HL-60 (cell line): ENCODE results near the gene FLYWCH1.

Experiments used
- DNase-seq, 2 experiments: peaks; one replicate each; pipeline ENCODE4 v3.0.0-alpha.2; 2010 to 2020; ENCODE audit warnings: low read depth in 1 of 2, low spot score in 1 of 2
- H3K27ac ChIP-seq: fragments of 250-450 bp; sonication (Bioruptor Pico); replicated peaks from 2 replicates; pipeline ENCODE4 v1.5.1; 2020; ENCODE audit warnings: mild to moderate bottlenecking, moderate library complexity
- H3K27me3 ChIP-seq: fragments of 250-450 bp; sonication (Bioruptor Pico); 2 replicates; pipeline ENCODE4 v1.5.1; 2021; ENCODE audit warnings: mild to moderate bottlenecking, moderate library complexity; ENCODE audit not compliant: insufficient read depth, poor library complexity, severe bottlenecking
- H3K4me3 ChIP-seq: replicated peaks from 2 replicates; pipeline ENCODE4 v1.5.1; 2011; ENCODE audit warnings: mild to moderate bottlenecking, control low read depth, low read length; ENCODE audit not compliant: insufficient read depth
- CTCF ChIP-seq: IDR thresholded peaks from one replicate; pipeline ENCODE4 v1.5.1; 2011; ENCODE audit warnings: low read length, control low read depth, inconsistent platforms; ENCODE audit not compliant: insufficient read depth
- GABPA ChIP-seq: IDR thresholded peaks from 2 replicates; pipeline ENCODE4 v1.6.1; 2012; ENCODE audit warnings: low read depth
- POLR2AphosphoS5 ChIP-seq: IDR thresholded peaks from 2 replicates; pipeline ENCODE4 v1.6.1; 2012; ENCODE audit warnings: low read depth
- REST ChIP-seq: IDR thresholded peaks from 2 replicates; pipeline ENCODE4 v1.6.1; 2012; ENCODE audit warnings: low read depth; ENCODE audit not compliant: insufficient replicate concordance
- SPI1 ChIP-seq: IDR thresholded peaks from 2 replicates; pipeline ENCODE4 v1.6.1; 2012; ENCODE audit warnings: low read depth, mild to moderate bottlenecking, borderline replicate concordance

The FLYWCH1 gene

GRCh38 chr16:2899564-2900072 lies 12.1 kb upstream of the FLYWCH1 start:
- Histone ChIP-seq H3K27me3 (no peaks in the 10 kb centered on the region), H3K4me3 (no peak overlapping the region), H3K27ac (no peak overlapping the region)
- no peak for DNase-seq
- TF ChIP-seq GABPA = no peak
- no peak for TF ChIP-seq POLR2AphosphoS5
- no peak for TF ChIP-seq SPI1
- TF ChIP-seq CTCF = no peak
- TF ChIP-seq REST = no peak

- TF ChIP-seq GABPA (no peak), SPI1 (no peak), REST (no peak), CTCF (no peak), POLR2AphosphoS5 (no peak)
- Histone ChIP-seq H3K27ac (no peak overlapping the region), H3K4me3 (no peak overlapping the region), H3K27me3 (no peaks in the 10 kb centered on the region)
- no peak for DNase-seq
These were observed 11.1 kb upstream of the FLYWCH1 start for GRCh38 chr16:2900526-2901075.

- Histone ChIP-seq H3K27me3 (no peaks in the 10 kb centered on the region), H3K27ac (no peak overlapping the region), H3K4me3 (no peak overlapping the region)
- TF ChIP-seq SPI1 (no peak), GABPA (no peak), REST (no peak), CTCF (no peak), POLR2AphosphoS5 (no peak)
- no peak for DNase-seq
These were observed 9.2 kb upstream of the FLYWCH1 start for GRCh38 chr16:2902337-2903130.
